ENCODE data around the gene RSPH1. TPM values are rescaled to one million over a fixed set of nuclear protein-coding genes. Genes with fewer than 3 reads are reported as not detected.

The RSPH1 gene
- total RNA-seq, 1 experiment from 2014 or later = 0.51 TPM

GRCh38 chr21:42429021-42429420 lies 67.0 kb downstream of the RSPH1 start:
- TF ChIP-seq, protein P1, sequence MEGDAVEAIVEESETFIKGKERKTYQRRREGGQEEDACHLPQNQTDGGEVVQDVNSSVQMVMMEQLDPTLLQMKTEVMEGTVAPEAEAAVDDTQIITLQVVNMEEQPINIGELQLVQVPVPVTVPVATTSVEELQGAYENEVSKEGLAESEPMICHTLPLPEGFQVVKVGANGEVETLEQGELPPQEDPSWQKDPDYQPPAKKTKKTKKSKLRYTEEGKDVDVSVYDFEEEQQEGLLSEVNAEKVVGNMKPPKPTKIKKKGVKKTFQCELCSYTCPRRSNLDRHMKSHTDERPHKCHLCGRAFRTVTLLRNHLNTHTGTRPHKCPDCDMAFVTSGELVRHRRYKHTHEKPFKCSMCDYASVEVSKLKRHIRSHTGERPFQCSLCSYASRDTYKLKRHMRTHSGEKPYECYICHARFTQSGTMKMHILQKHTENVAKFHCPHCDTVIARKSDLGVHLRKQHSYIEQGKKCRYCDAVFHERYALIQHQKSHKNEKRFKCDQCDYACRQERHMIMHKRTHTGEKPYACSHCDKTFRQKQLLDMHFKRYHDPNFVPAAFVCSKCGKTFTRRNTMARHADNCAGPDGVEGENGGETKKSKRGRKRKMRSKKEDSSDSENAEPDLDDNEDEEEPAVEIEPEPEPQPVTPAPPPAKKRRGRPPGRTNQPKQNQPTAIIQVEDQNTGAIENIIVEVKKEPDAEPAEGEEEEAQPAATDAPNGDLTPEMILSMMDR (conservative IDR thresholded peaks at IDR 0.05; ENCODE audit: low read depth, low read length) = no peak
- no peak overlapping the region for H3K27ac ChIP-seq (ENCODE audit: low read length)
- BruUV-seq (replicated peaks) = no TSS peak
- H4K20me1 ChIP-seq (ENCODE audit: low read length) = no peaks in the 10 kb centered on the region
- H3F3A ChIP-seq (ENCODE audit: low read length, unreplicated experiment) = no peaks in the 10 kb centered on the region
- H3K4me2 ChIP-seq (ENCODE audit: low read length) = no peak overlapping the region
- peaks cover 17% of the 10 kb centered on the region; the same call in 1 of the 2 replicates for H3K27me3 ChIP-seq (ENCODE audit: low read length)
- no peaks in the 10 kb centered on the region for H3K36me3 ChIP-seq (ENCODE audit: low read depth, low read length)
- no peaks in the 10 kb centered on the region for H3K79me2 ChIP-seq (ENCODE audit: low read length)
- H3K4me3 ChIP-seq (ENCODE audit: low read length) = no peak overlapping the region
- ATAC-seq (no peak), DNase-seq (no peak)
- ChIA-PET CTCF (no interaction called here), POLR2A (ENCODE audit: unreplicated experiment) (no interaction called here)
- no peak overlapping the region for H3K9ac ChIP-seq (ENCODE audit: low read length)
- H3K9me3 ChIP-seq (ENCODE audit: low read length) = no peaks in the 10 kb centered on the region
- no peaks in the 10 kb centered on the region for H3K4me1 ChIP-seq (ENCODE audit: insufficient read depth, low read length)
- H3K9me2 ChIP-seq (replicated peaks; ENCODE audit: low read length) = no peaks in the 10 kb centered on the region
- intact Hi-C loops (cut with micrococcal nuclease) = no loop called here
- H2AFZ ChIP-seq (ENCODE audit: low read length) = no peak overlapping the region

DNA sequence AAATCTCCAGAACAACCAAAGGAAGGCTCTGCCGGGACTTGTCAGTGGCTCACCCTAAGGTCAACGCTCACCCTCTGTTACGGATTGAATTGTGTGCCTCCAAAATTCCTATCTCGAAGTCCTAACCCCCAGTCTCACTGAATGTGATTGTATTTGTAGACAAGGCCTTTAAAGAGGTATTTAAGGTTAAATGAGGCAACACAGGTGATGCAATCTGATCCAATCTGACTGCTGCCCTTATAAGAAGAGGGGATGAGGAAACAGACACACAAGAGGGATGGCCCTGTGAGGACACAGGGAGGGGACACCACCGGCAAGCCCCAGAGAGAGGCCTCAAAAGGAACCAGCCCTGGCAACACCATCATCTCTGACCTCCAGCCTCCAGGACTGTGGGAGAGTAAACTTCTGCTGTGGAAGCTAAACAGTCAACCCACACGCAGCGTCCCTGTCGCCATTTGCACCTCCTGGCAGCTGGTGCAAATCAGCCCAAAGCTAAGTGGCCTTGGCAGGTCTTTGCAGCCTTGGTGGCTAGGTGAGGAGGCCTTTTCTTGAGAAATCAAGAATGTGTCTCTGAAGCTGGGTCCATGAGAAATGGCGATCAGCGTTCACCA lies 68.1 kb downstream of the RSPH1 start:
- H4K20me1 ChIP-seq (ENCODE audit: low read length) = no peaks in the 10 kb centered on the region
- no peak overlapping the region for H3K9ac ChIP-seq (ENCODE audit: low read length)
- H3K79me2 ChIP-seq (ENCODE audit: low read length) = no peaks in the 10 kb centered on the region
- no peak for DNase-seq
- no peaks in the 10 kb centered on the region for H3K9me2 ChIP-seq (replicated peaks; ENCODE audit: low read length)
- no peaks in the 10 kb centered on the region for H3K4me1 ChIP-seq (ENCODE audit: insufficient read depth, low read length)
- no peak for ATAC-seq
- H3K27me3 ChIP-seq (ENCODE audit: low read length) = peaks cover 28% of the 10 kb centered on the region
- H3F3A ChIP-seq (ENCODE audit: low read length, unreplicated experiment) = no peaks in the 10 kb centered on the region
- intact Hi-C loops (cut with micrococcal nuclease) = no loop called here
- H3K4me3 ChIP-seq (ENCODE audit: low read length) = no peak overlapping the region
- no peaks in the 10 kb centered on the region for H3K9me3 ChIP-seq (ENCODE audit: low read length)
- TF ChIP-seq EZH2 (IDR thresholded peaks at IDR 0.05; ENCODE audit: low read length, unreplicated experiment) (no peak), EZH2phosphoT487 (IDR thresholded peaks at IDR 0.05; ENCODE audit: borderline replicate concordance, low read length) (no peak)
- TF ChIP-seq, protein P1 (conservative IDR thresholded peaks at IDR 0.05; ENCODE audit: low read depth, low read length) = no peak
- H3K4me2 ChIP-seq (ENCODE audit: low read length) = no peak overlapping the region
- ChIA-PET CTCF (no interaction called here), POLR2A (ENCODE audit: unreplicated experiment) (interaction anchor here (0.5 kb wide), 1 partner anchor 151 kb away, joined by 3 read pairs; no protein-coding TSS in a partner anchor)
- BruUV-seq (replicated peaks) = no TSS peak
- no peaks in the 10 kb centered on the region for H3K36me3 ChIP-seq (ENCODE audit: low read depth, low read length)
- no peak overlapping the region for H2AFZ ChIP-seq (ENCODE audit: low read length)
- H3K27ac ChIP-seq (ENCODE audit: low read length) = no peak overlapping the region

GRCh38 chr21:42426876-42427480 lies 69.0 kb downstream of the RSPH1 start:
- H3K27me3 ChIP-seq (ENCODE audit: low read length) = peaks cover 27% of the 10 kb centered on the region
- no peaks in the 10 kb centered on the region for H3K4me1 ChIP-seq (ENCODE audit: insufficient read depth, low read length)
- H4K20me1 ChIP-seq (ENCODE audit: low read length) = no peaks in the 10 kb centered on the region
- no TSS peak for BruUV-seq (replicated peaks)
- intact Hi-C loops (cut with micrococcal nuclease) = no loop called here
- H3K9ac ChIP-seq (ENCODE audit: low read length) = no peak overlapping the region
- no peak overlapping the region for H3K4me2 ChIP-seq (ENCODE audit: low read length)
- peak; percentile 44; the same call in 1 of the 2 replicates for ATAC-seq
- TF ChIP-seq EZH2 (IDR thresholded peaks at IDR 0.05; ENCODE audit: low read length, unreplicated experiment) (no peak), EZH2phosphoT487 (IDR thresholded peaks at IDR 0.05; ENCODE audit: borderline replicate concordance, low read length) (no peak)
- TF ChIP-seq, protein P1 (conservative IDR thresholded peaks at IDR 0.05; ENCODE audit: low read depth, low read length) = no peak
- no peak overlapping the region for H2AFZ ChIP-seq (ENCODE audit: low read length)
- ChIA-PET CTCF (no interaction called here), POLR2A (ENCODE audit: unreplicated experiment) (no interaction called here)
- no peak for DNase-seq
- no peak overlapping the region for H3K4me3 ChIP-seq (ENCODE audit: low read length)
- no peaks in the 10 kb centered on the region for H3F3A ChIP-seq (ENCODE audit: low read length, unreplicated experiment)
- H3K27ac ChIP-seq (ENCODE audit: low read length) = no peak overlapping the region
- H3K36me3 ChIP-seq (ENCODE audit: low read depth, low read length) = no peaks in the 10 kb centered on the region
- H3K9me2 ChIP-seq (replicated peaks; ENCODE audit: low read length) = no peaks in the 10 kb centered on the region
- H3K79me2 ChIP-seq (ENCODE audit: low read length) = no peaks in the 10 kb centered on the region
- no peaks in the 10 kb centered on the region for H3K9me3 ChIP-seq (ENCODE audit: low read length)
